SW 1271 (cell line): Measurements from ENCODE around the gene MOB1A.

ENCODE experiments used
- DNase-seq, 2 experiments: peaks; one replicate each; lab custom pipeline; 2025; lab: John Stamatoyannopoulos, UW

MOB1A gene

DNA sequence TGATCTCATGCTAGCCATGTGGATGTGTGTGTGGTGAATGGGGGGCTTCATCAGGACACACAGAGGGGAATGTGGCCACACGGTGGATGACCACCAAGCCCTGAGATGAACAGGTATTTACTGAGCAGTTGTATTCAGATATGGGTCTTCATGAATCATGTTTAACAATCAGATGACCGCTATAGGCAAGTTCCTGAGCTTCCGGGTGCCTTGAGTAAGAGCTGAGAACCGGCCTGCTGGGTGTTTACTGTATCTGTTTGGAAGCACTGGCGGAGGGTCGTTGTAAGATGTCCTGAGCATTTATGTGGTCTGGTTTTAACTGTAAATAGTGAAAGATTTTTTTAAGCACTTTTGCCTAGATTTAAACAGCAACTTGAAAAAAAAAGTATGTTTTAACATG, 74.9 kb downstream of the MOB1A start:
- no peak for DNase-seq
